Measurements from ENCODE around the gene CDH26.

CDH26 gene

DNA sequence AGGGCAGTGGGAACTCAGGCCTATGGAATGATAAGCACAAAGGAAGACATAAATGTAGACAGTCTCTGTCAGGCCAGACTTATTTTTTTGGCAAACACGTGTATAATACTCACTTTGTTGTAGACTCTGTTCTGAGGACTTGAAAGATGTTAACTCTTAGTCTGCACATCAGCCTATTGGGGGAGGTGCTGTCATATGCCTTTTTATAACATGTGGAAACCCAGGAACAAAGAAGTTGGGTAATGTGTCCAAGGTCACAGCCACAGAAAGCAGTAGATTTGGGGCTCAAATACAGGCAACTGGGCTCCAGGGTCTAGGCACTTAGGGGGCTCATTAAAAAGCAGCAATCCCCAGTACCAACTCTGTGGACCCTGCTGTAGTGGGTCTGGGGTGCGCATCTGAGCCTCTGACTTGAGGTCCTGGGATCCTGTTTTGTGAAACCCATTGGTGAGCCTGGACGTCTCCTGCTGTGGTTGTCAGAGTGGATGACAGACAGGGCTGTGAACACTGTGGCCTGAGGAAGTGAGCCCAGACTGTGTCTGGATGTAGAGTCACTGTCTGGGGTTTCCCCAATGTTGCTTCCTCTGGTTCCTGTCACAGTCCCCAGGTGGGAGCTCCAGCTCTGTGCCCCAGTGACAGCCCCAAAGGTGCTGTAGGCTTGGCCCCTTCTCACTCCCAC, 50.0 kb downstream of the CDH26 start:
- no peaks in the 10 kb centered on the region for H3K27me3 Mint-ChIP-seq
- H3K27ac Mint-ChIP-seq, result no peak overlapping the region
- H3K4me3 Mint-ChIP-seq, result no peak overlapping the region
- H3K9me3 Mint-ChIP-seq, result no peaks in the 10 kb centered on the region
- no peak for DNase-seq
- no peaks in the 10 kb centered on the region for H3K36me3 Mint-ChIP-seq (ENCODE audit: low read depth)
- H3K4me1 Mint-ChIP-seq (ENCODE audit: low read depth), result peaks cover 20% of the 10 kb centered on the region

DNA sequence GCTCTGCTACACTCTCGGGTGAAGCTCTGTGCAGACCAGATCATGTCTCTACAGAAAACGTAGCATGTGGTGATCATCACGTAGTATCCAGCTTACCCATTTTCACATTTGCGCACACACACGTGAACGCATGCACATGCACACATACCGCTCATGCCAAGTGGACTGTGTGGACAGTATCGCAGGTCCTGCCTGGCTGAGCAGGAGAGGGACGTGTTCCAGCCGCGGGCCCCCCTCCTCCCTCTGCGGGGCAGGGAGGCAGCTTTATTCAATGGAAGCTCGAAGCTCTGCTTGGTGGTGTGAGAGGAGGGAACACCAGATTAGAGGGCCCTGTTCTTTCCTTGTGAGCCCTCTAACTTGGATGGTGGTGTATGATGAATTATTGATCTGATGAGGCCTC, 51.1 kb downstream of the CDH26 start:
- Mint-ChIP-seq H3K36me3 (ENCODE audit: low read depth) (no peaks in the 10 kb centered on the region), H3K27me3 (no peaks in the 10 kb centered on the region), H3K9me3 (no peaks in the 10 kb centered on the region), H3K27ac (no peak overlapping the region), H3K4me3 (no peak overlapping the region), H3K4me1 (ENCODE audit: low read depth) (peaks cover 20% of the 10 kb centered on the region)
- DNase-seq, result no peak

DNA sequence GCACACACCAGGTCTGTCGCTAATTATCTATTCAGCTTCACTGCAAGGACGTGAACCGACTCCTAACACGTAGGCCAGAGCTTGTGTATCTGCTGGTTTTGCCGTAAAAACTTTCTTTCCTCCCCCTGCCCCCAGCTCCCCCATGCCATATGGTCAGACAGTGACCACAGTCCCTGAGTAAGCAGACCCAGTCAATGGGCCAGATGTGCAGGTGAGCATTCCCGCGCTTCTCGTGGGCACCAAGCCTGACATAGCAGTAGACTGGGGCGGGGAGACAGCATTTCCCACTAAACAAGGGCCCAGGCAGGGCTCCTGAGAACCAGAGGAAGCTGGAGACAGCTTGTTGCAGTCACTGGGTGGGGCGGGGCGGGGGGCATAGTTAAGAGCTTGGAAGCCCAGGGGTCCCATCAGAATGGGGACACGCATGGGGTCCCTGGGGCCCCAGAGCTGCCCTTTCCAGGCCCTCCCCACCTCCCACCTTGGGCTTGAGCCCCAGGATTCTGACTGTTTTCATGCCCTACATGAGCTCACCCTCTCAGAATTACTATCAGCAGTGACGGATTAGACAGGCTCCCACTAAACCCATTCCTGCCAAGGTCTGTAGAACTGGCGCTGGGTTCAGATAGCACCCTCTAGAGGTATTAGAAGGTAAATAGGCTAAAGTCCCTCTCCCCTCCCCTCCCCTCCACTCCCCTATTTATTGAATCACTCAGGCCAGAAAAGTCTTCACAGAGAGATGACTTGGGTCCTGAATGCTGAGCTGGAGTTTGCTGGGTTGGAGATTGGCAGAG, 51.8 kb downstream of the CDH26 start:
- Mint-ChIP-seq H3K27me3 (no peaks in the 10 kb centered on the region), H3K4me1 (ENCODE audit: low read depth) (peaks cover 20% of the 10 kb centered on the region), H3K4me3 (no peak overlapping the region), H3K9me3 (no peaks in the 10 kb centered on the region), H3K36me3 (ENCODE audit: low read depth) (no peaks in the 10 kb centered on the region), H3K27ac (no peak overlapping the region)
- no peak for DNase-seq

DNA sequence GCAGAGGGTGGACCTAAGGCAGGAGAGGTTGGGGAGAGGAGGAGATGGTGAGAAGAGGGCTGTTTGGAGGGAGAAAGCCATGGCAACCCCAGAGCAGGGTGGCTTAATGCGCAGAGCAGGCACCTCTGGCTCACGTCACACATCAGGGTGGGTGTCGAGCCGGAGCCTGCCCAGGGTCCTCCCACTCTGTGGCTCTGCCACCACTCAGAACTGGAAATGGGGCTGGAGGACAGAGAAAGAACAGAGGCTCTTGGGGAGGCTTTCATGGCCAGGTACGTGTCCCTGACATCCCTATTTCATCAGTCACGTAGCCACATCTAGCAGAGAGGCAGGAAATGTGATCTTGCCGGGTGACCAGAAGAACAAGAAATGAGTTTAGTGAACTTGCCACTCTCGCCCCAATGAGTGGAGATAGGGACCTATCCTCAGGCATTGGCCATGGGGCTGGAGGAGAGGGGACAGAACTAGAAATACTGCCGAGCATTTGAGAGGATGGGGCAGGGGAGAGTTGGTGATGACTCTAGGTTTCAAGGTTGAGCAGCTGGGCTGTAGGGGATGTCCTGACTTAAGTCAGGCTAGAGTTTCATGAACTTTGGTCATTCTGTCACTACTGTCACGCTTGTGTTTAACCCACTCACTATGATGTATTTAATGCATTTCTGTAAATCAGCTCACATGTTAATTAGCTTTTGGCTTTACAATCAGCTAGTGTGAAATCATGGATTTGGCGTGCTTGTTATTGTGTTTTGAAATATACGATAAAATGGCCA, 52.7 kb downstream of the CDH26 start:
- DNase-seq, result no peak
- Mint-ChIP-seq H3K36me3 (ENCODE audit: low read depth) (no peaks in the 10 kb centered on the region), H3K9me3 (no peaks in the 10 kb centered on the region), H3K4me3 (no peak overlapping the region), H3K27ac (no peak overlapping the region), H3K4me1 (ENCODE audit: low read depth) (peaks cover 20% of the 10 kb centered on the region), H3K27me3 (no peaks in the 10 kb centered on the region)

DNA sequence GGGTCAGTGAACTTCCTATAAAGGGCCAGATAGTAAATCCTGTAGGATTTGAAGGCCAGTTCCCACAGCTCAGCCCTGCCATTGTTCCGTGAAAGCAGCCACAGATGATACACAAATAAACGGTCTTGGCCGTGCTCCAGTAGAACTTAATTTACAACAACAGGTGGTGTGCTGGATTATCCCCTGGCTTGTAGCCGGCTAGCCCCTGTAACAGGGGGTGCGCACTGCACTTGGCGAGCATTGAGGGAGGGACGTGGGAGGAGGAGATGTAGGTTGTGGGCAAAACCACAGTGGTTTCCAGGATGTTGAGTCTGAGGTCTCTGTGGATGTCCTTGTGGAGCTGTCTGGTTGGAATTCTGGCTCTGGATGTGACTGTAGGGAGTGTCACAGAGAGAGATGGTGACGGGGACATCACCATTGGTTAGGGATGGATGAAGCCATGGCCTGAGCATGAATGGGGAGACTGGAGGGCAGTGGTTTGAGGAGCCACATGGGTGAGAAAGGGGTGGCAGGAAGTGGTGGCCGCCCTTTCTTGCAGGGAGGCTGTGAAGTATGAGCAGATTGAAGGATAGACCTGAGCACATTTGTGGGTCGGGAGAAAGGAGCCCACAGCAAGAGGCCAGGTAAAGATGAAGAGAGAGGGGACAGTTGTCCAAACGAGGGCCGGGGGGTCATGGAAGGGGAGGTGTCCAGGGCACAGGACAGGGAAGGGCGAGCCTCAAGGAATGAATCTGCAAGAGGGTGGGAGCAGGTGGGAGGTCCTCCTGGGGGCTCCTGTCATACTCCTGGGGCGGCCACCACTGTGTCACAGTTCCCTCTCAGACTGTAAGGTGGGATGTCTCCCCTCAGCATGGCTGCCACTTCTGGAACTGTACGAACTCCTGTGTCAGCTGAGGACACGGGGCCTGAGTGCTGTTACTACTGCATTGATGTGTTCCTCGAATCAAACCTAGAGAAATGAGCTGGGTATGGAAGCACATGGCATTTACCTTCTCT, 53.6 kb downstream of the CDH26 start:
- Mint-ChIP-seq H3K9me3 (no peaks in the 10 kb centered on the region), H3K27ac (no peak overlapping the region), H3K4me1 (ENCODE audit: low read depth) (peaks cover 20% of the 10 kb centered on the region), H3K4me3 (no peak overlapping the region), H3K27me3 (no peaks in the 10 kb centered on the region), H3K36me3 (ENCODE audit: low read depth) (no peaks in the 10 kb centered on the region)
- DNase-seq, result no peak

DNA sequence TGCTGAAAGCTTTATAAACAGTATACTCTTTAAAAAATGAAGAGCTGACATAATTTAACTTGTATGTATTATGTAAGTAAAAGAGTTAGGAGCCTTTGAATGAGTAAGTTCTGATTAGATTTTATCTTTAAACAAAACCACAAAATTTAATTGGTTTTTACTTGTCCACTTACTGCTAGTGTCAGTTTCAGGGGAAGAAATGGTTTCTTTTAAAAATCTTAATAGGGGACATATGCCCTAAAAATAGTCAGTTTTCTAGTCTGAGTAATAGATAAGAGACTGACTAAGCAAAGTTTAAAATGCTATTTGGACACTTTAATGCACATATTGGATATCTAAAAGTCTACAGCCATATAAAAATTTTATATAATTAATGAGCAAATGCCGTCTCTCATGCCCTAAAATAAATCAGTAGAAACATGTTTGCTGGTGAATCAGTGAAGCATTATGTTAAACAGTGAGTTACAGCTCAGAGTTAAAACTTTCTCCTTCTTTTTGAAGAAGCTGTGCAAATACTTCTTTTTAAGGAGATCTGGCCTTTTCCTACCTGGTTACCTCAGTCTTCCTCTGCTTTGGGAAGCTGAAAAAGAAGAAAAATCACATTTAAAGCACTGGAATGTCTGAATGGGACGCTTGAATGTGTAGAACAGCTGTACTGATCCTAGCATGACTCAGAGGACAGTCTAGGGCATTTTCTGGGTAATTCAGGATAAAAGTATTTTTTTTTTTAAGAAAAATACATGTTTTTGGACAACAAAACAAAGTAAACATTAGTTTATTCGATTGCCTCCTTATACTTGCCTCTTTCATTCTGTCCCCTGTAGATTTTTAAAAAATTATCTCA, 55.3 kb downstream of the CDH26 start:
- peaks cover 20% of the 10 kb centered on the region for H3K4me1 Mint-ChIP-seq (ENCODE audit: low read depth)
- H3K27ac Mint-ChIP-seq, result no peak overlapping the region
- H3K4me3 Mint-ChIP-seq, result no peak overlapping the region
- no peaks in the 10 kb centered on the region for H3K27me3 Mint-ChIP-seq
- H3K36me3 Mint-ChIP-seq (ENCODE audit: low read depth), result no peaks in the 10 kb centered on the region
- H3K9me3 Mint-ChIP-seq, result peaks cover 2% of the 10 kb centered on the region
- no peak for DNase-seq

DNA sequence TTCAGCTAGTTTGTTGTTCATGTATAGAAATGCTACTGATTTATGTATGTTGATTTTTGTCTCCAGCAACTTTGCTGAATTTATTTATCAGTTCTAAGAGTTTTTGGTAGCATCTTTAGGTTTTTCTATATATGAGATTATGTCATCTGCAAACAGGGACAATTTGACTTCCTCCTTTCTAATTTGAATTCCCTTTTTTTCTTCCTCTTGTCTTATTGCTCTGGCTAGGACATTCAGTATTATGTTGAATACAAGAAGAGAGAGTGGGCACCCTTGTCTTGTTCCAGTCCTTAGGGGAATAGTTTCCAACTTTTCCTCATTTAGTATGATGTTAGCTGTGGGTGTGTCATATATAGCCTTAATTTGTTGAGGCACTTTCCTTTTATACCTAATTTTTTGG, 58.2 kb downstream of the CDH26 start:
- no peak overlapping the region for H3K4me3 Mint-ChIP-seq
- H3K36me3 Mint-ChIP-seq (ENCODE audit: low read depth), result peaks cover 3% of the 10 kb centered on the region
- H3K27me3 Mint-ChIP-seq, result no peaks in the 10 kb centered on the region
- H3K9me3 Mint-ChIP-seq, result peaks cover 11% of the 10 kb centered on the region
- H3K4me1 Mint-ChIP-seq (ENCODE audit: low read depth), result peaks cover 13% of the 10 kb centered on the region
- no peak for DNase-seq
- no peak overlapping the region for H3K27ac Mint-ChIP-seq

DNA sequence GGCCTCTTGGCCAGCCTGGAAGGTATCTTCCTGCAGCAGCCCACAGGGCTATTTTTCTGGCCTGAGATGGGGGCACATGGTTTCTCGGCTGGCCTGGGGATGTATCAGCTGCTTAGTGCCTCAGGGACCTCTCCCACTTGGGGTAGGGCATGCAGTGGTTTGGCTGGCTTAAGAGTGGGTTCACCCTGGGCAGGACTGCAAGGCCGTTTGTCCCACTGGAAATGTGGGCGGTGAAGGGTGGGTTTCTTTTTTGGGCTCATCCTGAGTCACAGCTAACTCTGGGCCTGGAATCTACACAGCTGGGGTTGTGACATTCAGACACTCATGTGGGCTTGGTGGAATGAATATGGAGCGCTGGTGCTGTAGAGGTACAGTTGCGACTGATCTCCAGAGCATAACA, 62.0 kb downstream of the CDH26 start:
- Mint-ChIP-seq H3K27ac (no peak overlapping the region), H3K4me3 (no peak overlapping the region)

DNA sequence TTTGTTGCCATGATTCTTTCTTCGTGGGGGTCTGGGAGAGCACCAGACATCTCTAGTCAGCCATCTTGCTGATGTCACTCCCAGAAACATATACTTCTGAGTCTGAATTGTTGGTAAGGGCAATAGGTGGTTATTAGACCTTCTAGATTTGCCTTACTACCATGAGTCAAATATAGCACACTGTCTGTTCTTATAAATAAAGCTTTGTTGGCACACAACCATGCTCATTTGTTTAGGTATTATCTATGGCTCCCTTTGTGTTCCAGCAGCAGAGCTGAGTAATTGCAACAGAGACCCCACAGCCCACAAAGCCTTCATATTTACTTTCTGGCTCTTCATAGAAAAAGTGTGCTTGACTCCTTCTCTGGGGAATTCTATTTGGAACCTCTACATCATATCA, 62.9 kb downstream of the CDH26 start:
- peaks cover 3% of the 10 kb centered on the region for H3K36me3 Mint-ChIP-seq (ENCODE audit: low read depth)
- no peak for DNase-seq
- peaks cover 11% of the 10 kb centered on the region for H3K9me3 Mint-ChIP-seq
- H3K4me1 Mint-ChIP-seq (ENCODE audit: low read depth), result no peaks in the 10 kb centered on the region
- H3K4me3 Mint-ChIP-seq, result no peak overlapping the region
- no peak overlapping the region for H3K27ac Mint-ChIP-seq
- no peaks in the 10 kb centered on the region for H3K27me3 Mint-ChIP-seq

More for the DNA sequence above, 62.0 kb downstream of the CDH26 start:
- no peak for DNase-seq
- Mint-ChIP-seq H3K36me3 (ENCODE audit: low read depth) (peaks cover 3% of the 10 kb centered on the region), H3K9me3 (peaks cover 11% of the 10 kb centered on the region), H3K27me3 (no peaks in the 10 kb centered on the region), H3K4me1 (ENCODE audit: low read depth) (no peaks in the 10 kb centered on the region)

DNA sequence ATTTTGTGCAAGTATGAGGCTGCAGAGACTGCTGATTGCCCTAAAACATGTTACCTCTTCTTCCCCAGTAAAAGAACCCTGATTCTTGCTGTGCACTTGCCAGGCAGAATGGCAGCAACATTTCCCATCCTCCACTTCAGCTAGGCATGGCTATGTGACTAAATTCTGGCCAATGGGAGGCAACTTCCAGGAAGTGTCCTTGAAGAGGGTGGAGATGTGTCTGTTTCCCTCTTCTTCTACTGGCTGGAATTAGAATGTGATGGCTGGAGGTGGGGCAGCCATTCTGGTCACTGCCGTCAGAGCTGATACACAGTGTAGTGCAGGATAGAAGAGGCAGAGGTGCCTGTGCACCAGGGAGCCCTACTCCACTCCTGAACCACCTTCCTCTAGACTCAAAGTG, 64.6 kb downstream of the CDH26 start:
- Mint-ChIP-seq H3K36me3 (ENCODE audit: low read depth) (peaks cover 3% of the 10 kb centered on the region), H3K4me1 (ENCODE audit: low read depth) (no peaks in the 10 kb centered on the region), H3K9me3 (peaks cover 11% of the 10 kb centered on the region), H3K27me3 (no peaks in the 10 kb centered on the region), H3K4me3 (no peak overlapping the region), H3K27ac (no peak overlapping the region)
- no peak for DNase-seq

DNA sequence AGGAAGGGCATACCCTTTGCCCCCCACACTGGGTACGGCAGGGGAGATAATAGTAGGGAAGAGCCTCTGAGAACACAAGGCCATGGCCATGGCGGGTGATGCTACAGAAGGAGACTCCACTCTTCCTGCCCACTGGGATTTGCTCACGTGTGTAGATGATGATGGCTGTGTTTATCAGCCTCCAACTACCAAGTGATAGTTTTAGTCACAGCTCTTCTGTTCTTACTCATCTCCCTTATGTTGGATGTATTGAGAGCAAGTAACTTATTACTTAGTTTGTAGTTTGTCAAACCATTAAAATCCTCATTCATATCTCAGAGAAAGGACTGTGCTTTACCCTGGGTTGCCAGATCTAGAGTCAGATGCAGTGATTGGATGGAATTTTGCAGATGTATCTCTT, 66.0 kb downstream of the CDH26 start:
- Mint-ChIP-seq H3K27ac (no peak overlapping the region), H3K4me3 (no peak overlapping the region), H3K36me3 (ENCODE audit: low read depth) (peaks cover 3% of the 10 kb centered on the region), H3K27me3 (no peaks in the 10 kb centered on the region), H3K9me3 (peaks cover 1% of the 10 kb centered on the region), H3K4me1 (ENCODE audit: low read depth) (no peaks in the 10 kb centered on the region)
- DNase-seq, result no peak

DNA sequence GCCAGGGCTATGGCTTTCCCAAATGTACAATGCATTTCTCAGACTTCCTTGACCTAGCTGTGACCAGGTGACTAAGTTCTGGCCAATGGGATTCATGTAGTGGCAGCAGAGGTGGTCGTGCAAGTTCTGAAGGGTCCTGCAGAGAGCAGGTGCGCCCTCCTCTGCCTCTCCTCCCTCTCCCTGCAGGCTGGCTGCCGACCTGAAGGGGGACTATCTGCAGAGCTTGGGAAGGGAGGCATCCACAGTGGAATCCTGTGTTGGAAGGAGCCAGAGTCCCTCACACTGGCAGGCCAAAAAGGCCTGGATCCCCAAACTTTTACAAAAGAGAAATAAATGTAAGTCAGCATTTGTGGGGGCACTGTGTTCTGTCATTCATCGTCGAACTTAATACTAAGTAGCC, 66.6 kb downstream of the CDH26 start:
- no peaks in the 10 kb centered on the region for H3K4me1 Mint-ChIP-seq (ENCODE audit: low read depth)
- H3K27ac Mint-ChIP-seq, result no peak overlapping the region
- no peak overlapping the region for H3K4me3 Mint-ChIP-seq
- no peaks in the 10 kb centered on the region for H3K27me3 Mint-ChIP-seq
- H3K36me3 Mint-ChIP-seq (ENCODE audit: low read depth), result no peaks in the 10 kb centered on the region
- H3K9me3 Mint-ChIP-seq, result peaks cover 2% of the 10 kb centered on the region
- DNase-seq, result no peak

DNA sequence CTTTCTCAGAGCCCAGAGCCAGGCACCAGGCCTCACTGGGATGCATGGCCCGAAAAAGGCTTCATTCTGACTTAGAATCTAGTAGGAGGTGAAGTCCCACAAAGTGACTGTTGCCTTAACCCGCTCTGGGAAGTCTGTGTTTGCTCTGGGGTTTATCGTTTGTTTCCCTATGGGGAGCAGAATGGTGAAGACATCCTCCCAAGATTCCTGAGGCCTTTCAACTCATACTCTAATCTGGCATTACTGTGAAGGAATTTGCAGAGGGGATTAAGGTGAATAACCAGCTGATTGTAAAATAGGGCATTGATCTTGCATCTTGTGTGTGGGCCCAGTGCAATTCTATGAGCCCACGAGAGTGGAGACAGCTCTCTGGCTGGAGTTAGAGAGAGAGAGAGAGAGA, 67.8 kb downstream of the CDH26 start:
- Mint-ChIP-seq H3K4me1 (ENCODE audit: low read depth) (no peaks in the 10 kb centered on the region), H3K4me3 (no peak overlapping the region), H3K27me3 (no peaks in the 10 kb centered on the region), H3K27ac (no peak overlapping the region), H3K9me3 (peaks cover 2% of the 10 kb centered on the region), H3K36me3 (ENCODE audit: low read depth) (no peaks in the 10 kb centered on the region)
- DNase-seq, result no peak

Measured in activated T-cell treated with anti-CD3 and anti-CD28 coated beads, Interleukin-2, amount 50 U/mL, for 24 hours (primary cell).